Spleen (tissue), 7 donors: Measurements from ENCODE around the gene CDON.

Experiments used
- POLR2A ChIP-seq, 3 donors: fragments of 450-650 bp; IDR thresholded peaks; one replicate each; pipeline ENCODE4 v1.5.1; 2017; ENCODE audit warnings: antibody characterized with exemption in 3 of 3, mild to moderate bottlenecking in 1 of 3
- POLR2AphosphoS5 ChIP-seq, 3 donors: sonication (generic); formaldehyde crosslinking; IDR thresholded peaks; one replicate each; pipeline ENCODE4 v1.5.1; 2017; ENCODE audit warnings: antibody characterized with exemption in 3 of 3
- TF ChIP-seq, protein P1 (sequence below), 11 experiments: fragments of 200-600 bp in 7 of 11; fragments of 450-650 bp in 4 of 11; sonication (generic) in 4 of 11; IDR thresholded peaks in 8 of 11; conservative IDR thresholded peaks in 3 of 11; 1 replicate in 7 of 11; 2 replicates in 4 of 11; pipeline versions ENCODE4 v1.4.0 to v1.8.0; 2016 to 2021; ENCODE audit warnings: antibody characterized with exemption in 11 of 11, inconsistent platforms in 4 of 11, mild to moderate bottlenecking in 1 of 11
- donor health status: DM: no; HTN: no; CAD: no; lungs with moderate emphysema.
- donor health status: DM: no; HTN: no; CAD: no.
- donor health status: DM: no; HTN: no; CAD: no.

DNA sequence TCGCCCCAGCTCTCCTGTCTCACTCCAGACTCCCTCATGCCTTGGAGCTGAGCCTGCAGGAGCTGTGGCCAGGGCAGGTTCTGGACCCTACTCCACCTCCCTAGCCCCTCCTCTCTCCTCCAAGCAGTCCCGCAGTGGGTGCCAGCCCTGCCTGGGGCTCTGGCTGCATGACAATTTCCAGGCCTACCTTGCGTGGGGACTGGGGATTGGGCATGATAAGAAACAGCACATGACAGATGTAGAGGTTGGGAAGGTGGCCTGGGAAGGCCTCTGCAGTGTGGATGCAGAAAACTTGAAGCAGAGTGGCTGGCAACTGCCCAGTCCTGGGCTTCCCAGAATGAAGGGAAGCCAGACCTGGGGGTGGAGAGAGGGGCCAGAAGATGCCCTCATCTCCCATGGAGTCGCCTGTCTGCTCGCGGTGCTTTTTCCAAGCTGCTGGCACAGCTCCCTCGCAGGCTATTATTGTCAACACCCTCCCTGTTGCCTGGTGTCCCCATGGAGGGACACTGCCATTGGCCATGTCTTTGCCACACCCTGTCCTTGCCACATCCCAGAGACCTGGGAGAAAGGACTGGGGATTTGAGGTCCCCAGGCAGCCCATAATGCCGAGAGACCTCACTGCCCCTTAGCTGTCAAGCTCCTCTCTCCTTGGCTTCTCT is 48.9 kb upstream of the CDON start:
- no peak for TF ChIP-seq POLR2A (IDR thresholded peaks at IDR 0.05)
- TF ChIP-seq, protein P1, sequence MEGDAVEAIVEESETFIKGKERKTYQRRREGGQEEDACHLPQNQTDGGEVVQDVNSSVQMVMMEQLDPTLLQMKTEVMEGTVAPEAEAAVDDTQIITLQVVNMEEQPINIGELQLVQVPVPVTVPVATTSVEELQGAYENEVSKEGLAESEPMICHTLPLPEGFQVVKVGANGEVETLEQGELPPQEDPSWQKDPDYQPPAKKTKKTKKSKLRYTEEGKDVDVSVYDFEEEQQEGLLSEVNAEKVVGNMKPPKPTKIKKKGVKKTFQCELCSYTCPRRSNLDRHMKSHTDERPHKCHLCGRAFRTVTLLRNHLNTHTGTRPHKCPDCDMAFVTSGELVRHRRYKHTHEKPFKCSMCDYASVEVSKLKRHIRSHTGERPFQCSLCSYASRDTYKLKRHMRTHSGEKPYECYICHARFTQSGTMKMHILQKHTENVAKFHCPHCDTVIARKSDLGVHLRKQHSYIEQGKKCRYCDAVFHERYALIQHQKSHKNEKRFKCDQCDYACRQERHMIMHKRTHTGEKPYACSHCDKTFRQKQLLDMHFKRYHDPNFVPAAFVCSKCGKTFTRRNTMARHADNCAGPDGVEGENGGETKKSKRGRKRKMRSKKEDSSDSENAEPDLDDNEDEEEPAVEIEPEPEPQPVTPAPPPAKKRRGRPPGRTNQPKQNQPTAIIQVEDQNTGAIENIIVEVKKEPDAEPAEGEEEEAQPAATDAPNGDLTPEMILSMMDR (IDR thresholded peaks at IDR 0.05 in 8 of 11, conservative IDR thresholded peaks at IDR 0.05 in 3 of 11) = no peak
- TF ChIP-seq POLR2AphosphoS5 (IDR thresholded peaks at IDR 0.05) = no peak
